Hematopoietic multipotent progenitor cell treated with erythropoietin and hydrocortisone succinate and interleukin-3 and kit ligand, for 17 days (in vitro differentiated cells): ENCODE data around the gene ARHGAP15.

ENCODE experiments used
- DNase-seq: peaks from one replicate; pipeline ENCODE4 v3.0.0-alpha.2; 2015; ENCODE audit warnings: low spot score

Gene ARHGAP15

DNA sequence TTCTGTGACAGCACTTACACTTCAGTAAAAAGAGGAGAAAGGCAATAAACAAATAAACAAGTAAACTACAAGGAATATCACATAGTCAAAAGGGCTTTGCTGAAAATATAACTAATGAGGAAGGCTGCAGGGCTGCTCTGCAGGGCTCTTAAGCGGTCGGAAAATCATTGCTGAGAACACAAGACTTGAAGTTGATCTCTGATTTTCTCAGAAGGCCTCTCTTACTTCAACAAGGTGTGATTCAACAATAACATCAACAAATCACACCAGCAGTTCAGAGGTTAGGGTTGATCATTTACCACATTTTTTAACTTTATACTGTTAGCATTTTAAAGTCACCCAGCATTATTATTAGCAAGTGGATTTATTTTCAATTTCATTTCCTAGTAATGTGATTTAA, 215.6 kb downstream of the ARHGAP15 start:
- DNase-seq = no peak

DNA sequence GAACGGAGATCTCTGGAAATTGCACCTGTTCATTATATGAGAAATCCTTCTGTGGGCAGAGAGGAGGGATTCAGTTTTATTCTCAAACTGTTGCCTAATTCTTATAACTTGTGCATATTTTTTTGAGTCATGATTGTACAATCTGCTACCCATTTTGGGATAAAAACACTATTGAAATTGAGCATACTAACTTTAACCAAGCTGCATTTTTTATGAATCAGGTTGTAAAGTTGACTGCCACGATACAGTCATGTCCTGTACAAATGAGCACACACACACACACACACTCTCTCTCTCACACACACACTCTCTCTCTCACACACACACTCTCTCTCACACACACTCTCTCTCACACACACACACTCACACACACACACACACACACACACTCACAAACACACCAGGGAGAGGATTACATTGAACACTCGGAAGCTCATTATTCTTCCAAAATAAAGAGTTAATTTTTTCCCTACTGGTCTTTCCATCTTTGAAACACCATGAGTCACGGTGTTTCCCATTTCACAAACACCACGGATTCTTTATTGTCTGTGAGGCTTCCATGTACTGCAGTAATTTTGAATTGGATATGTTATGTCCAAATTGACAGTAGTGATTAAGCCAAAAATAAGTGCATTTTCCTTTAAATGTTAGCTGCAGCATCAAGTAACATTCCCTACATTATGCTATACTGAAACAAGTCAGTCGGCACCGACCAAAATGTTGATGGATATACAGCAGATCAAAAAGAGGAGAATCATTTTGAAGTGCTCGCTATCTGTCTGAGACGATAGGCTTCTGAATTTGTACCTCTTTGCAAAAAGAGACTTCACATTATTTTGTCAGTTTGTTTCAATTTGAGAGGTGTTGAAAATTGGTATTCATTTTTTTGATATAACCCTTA, 216.9 kb downstream of the ARHGAP15 start:
- no peak for DNase-seq

DNA sequence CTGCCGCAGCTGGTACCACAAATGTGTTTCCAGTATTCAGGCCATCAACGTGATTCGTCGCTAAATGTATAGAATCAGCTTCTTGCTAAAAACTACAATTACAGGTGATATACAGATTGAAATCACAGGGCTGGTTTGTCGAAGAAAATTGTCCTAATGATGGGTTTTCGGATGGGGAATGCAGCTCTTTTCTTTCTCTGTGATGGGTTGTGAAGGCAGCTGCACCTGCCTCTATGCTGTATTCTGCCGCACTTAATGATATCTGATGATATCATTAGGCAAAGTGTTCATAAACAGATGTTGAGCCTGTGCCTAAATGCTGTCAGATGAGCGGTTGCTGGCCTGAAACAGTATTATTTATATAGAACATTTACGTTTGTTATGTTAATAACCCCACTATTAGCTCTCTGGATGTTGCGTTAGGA, 218.1 kb downstream of the ARHGAP15 start:
- no peak for DNase-seq

DNA sequence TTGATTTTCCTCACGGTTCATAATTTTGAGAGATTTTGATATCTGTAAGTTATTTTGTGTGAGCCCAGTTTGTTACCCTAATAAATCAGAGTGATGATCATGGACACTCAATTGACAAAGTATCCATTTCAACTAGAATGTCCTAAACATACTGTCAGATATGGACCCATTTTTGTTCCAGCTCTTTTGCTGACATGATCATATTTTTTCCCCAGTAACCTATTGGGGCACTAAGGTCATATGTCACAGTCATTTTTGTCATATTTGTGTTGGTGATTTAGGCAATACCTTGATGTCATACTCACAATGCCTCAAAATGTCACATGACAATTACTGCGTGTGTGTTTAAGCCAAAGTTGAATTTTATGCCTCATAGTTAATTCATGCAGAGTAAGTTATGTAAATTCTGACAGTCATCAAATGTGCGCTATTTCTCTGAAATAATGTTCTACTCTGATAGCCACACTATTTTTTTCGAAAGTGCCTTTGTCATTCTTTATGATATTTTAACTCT, 218.7 kb downstream of the ARHGAP15 start:
- no peak for DNase-seq

DNA sequence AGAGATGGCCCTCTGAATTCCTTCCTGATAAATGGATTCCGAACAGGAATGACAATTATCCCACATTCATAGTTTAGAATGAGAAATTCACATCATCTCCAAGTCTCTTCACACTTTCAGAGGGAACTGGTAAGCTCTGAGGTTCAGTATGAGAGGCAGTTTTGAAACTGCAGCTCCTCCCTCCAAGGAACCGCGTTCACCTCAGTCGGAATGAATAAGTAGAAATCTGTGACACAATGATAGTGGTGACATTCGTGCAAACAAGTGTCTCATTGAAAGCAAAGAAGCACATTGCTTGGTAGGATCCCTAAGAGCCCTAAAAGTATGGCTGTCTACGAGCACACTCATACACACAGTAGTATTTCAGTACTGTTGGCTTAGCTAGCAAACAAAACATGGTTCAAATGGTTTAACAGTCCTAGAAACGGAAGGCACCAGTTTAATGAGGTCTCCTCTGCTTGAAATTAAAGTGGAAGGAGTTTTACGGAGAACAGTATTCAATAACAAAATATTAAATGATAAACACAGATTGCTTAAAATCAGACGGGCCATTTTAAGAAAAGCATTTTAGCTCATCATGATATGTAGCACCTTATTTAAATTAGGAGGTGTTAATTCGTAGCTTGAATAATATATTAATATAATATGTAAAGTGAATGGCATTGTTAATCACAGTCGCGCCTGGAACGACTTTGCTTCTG, 225.0 kb downstream of the ARHGAP15 start:
- no peak for DNase-seq

DNA sequence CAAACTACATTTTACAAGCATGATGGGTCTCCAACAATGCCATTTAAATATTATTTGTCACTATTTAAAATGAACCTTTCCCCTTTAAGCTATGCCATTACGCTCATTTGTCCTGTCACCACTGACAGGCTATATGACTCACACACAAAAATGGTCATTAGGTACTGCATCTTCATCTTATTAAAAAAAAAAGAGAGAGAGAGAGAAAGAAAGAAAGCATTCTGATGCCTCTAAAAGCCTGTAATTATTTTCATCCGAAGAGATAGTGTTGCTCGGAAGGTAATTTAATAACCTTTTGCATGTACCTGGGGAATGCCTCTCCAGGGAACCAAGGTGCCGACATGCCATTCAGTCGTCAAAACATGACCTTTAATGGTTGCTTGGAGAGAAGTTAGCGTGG, 226.7 kb downstream of the ARHGAP15 start:
- DNase-seq = no peak

DNA sequence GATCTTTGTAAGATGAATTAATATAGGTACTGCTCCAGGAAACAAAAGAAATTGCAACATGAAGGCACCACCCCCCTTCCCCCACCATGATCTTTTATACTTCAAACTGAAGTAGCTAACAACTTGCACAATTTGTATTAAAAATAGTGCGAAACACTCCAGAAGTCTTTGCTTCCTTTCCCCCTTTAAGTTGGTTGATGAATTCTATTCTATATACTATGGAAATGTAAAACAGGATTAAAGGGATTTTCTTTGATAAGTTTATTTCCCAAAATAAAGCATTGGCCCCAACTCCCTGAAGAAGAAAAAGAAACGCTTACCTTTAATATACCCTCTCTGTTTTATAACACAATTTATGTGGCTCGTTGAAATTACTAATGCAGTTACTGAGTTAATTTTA, 227.1 kb downstream of the ARHGAP15 start:
- DNase-seq = no peak

DNA sequence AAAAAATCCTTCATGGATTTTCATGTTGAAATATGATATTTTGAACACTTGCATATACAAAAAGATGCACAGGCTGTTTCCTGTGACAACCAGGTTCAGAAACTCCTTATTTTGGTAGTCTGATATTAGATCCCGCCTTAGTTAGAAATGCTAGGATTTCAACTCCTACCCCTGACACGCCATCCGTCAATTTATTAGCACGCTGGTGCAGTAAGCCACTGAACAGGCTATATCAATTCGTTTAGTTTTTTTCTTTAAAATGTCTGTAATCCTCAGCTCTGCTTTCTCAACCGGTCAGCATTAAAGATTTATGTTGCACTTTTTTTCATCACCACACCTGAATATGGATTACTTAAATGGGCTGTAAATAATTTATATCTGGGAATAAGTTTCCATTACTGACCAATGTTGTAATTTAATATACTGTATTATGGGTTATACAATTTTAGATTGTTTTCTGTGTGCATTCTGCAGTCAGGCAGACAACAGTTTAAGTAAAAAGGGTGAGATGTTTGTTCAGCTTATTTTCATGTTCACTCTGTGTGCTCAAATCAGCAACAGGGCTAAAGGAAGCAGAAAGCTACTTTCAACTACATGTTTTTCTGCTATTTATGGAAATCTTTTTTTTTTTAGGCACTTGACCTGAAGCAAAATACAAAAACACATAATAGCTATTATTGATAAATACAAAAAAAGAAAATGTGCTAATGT, 227.7 kb downstream of the ARHGAP15 start:
- no peak for DNase-seq

DNA sequence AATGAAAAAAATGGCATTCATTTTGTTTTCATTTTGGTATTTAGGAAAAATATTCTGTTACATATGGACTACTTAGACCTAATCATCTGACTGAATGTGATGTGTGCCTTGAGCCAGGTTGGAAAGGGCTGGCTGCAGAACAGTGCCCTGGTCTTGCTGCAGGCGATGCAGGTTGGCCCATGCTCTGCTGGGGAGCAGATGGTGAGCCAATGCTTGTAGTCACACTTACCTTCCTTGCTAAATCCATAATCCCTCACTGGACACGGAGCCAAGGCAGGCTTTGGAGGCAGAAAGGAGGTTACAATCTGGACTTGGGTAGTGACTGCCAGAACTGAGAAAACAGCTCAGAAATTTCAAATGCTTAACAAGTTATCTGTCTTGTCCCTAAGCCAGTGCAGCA, 228.7 kb downstream of the ARHGAP15 start:
- DNase-seq = no peak

DNA sequence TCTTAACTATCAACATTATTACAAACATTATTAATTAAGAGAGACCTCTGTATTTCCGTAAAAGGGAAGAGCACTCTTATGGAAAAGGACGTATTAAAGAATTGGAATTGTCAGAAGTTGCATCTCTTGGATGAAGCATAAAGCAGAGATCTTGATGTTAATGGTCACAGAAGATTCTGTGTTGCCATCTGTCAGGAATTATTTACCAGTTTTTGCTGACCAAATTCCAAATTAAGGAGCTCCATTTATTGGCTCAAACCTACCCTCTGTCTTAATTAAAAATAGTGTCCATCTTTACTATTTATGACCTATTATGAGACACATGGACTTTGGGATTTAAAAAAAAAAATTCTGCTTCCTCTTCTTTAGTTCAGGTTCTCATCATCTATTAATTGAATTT, 232.1 kb downstream of the ARHGAP15 start:
- DNase-seq = no peak

DNA sequence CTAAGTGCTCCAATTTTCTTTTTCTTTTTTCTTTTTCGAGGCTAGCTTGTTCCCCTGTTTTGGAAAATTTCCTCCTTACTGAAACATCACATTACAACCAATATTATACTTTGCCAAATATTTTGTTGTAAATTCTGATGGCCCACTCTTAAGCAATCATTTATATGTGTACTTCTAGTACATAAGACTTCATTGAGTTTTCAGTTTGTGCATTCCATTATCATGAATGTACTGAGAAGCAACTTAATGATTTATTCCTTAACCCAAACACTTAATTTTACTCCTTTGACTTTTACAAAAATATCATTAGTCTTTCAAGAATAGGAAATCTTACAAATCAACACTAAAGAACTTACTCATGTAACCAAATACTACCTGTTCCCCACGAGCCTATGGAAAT, 242.4 kb downstream of the ARHGAP15 start:
- DNase-seq = no peak

DNA sequence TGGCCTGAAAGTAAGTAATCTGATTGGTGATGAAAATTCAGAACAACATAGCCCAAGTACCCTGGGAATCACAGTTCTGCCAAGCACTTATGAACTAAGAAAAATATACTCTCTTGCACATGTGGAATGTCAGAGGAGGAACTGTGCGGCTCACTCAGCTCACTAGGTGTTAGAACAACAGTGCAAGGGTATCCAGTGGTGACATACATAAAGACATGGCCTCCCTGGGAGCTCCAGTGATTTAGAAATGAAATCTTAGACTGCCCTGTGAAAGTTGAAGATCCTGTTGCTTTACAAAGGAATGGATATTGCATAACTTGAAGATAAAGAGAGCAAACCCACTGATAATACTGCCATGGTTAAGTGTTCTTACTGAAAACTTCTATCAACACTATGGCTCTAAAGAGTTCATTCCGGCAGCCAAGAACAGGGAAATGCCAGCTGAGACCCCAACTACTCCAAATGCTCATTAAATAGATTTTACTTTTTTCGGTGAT, 246.2 kb downstream of the ARHGAP15 start:
- no peak for DNase-seq

DNA sequence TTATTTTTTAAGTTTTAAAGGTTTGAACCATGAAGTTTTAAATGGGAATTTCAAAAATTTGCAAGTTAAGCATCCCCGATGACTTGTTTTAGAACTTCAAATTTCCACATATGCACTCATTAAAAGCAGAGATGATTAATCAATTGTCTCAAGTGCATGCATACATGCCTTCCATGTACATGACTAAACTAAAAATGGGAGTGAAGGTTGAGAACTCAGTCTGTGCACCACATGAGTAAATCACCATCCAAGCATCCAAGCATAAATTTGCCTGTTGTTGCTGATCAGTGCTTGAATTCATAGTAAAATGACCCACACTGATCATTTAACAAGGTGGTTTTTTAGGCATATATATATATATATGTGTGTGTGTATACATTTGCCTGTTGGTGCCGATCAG, 249.8 kb downstream of the ARHGAP15 start:
- DNase-seq = no peak

DNA sequence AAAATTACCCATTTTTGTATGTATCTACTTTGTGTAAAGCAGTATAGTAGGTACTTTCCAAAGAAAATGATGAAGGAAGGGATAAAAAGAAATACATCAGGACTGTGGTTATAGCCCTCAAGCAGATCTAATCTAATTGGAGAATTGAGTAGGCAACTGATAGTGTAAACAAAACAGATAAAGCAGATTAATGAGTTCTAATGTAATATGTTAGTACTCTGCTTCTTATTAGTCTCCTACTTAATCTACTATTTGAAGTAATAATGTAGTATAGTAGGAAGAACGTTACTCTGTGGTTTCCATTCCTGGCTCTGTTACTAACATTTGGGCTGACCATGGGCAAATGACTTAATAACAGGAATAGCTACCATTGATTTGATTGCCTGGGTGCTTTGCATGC, 250.7 kb downstream of the ARHGAP15 start:
- no peak for DNase-seq

DNA sequence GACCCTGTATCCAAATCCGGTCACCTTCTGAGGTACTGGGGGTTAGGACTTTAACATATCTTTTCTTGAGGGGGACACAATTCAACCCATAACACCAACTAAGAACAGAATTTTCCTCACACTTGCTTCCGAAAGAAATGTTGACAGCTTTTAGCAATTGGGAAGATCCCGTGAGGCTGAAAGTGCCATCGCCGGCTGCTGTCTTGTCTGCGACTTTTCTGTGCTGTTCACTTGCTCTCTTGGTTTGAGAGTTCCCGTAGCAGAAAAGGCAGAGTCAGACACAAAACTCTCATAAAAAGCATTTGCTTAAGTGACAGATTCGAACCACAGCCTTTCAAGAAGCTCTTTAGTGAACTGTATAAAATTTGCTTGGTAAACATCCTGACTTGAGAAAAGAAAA, 253.4 kb downstream of the ARHGAP15 start:
- no peak for DNase-seq

DNA sequence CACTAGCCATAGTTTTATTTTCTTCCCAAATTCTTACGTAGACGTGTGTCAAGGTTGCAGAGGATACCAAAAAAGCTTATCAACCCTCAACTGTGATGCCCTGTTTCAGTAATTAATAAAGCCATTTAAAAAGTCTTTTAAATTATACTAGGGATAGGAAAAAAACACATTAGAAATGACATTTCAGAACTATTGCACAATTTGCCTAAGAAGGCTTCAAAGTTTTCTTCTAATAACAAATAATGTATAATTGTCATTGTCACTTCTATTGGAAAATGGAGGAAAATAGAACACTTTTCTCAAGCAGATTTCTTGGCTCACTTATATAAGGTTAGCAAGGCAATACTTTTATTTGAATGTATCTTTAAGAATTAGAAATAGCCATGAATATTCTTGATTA, 253.8 kb downstream of the ARHGAP15 start:
- no peak for DNase-seq

DNA sequence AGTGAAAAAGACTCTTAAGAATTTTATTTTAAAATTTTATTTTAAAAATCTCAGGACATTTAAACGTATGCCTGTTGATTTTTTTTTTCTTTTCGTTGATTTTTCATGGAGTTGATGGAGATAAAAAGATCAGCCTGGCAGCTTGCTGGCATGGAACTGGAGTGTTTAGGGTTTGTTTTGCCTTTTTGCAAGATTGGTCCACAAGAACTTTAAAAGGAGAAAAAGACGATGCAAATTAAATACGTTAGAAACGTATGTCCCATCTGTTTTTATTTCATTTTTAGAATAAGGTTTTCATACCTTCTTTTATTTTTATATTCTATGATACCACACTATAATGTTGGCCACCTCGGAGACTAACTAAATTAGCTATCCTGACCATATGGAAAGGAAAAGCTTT, 254.9 kb downstream of the ARHGAP15 start:
- DNase-seq = no peak

DNA sequence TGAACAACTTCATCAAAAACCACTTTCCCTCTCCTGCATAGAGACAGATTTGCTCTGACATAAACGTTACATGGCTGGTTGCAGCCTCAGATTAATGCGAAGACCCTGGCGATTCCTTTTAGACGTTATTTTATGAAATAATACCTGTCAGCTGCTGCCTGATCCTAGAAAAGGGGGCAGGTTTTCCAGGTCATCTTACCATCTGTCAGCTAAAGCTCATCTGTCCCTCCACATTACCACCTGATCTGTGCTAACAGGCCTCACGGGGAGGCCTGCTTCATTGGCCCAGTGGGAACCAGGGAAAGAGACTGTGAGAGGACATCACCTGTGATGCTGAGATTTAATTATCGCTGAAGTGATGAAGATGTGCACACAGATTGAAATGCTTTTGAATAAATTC, 261.0 kb downstream of the ARHGAP15 start:
- no peak for DNase-seq

DNA sequence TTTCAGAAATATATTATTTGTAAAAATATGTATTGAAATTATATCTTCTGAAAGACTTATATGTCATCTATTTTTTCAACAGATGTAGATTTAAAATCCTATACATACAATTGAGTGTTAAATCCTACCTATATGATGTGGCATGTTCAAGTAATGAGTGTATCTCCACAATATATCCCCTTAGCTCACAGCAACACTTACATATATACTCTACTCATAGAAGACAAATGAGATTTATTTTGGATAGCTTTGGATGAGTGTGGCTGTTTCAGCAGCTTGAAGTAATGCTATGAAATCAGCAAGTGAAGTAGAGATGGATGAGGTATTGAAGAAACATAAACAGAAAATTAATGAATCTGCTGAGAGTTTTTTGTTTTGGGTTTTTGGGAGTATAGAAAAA, 263.1 kb downstream of the ARHGAP15 start:
- no peak for DNase-seq

DNA sequence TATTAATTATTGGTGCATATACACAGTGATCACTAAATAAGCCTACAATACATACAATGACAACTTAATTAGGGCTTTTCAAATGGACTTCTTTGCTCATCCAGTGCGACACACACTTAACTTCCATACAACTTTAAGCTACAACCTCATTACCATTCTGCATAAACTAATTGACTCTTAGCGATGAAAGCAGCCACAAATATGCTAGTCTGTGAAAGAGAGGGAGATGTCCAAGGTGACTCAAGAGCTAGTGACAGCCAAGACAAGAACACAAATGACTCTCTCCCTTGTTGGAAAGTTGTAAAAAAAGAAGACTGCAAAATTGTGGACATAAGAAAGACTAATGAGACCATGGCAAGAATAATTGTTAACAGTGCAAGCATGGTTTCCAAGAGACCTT, 264.8 kb downstream of the ARHGAP15 start:
- DNase-seq = no peak

DNA sequence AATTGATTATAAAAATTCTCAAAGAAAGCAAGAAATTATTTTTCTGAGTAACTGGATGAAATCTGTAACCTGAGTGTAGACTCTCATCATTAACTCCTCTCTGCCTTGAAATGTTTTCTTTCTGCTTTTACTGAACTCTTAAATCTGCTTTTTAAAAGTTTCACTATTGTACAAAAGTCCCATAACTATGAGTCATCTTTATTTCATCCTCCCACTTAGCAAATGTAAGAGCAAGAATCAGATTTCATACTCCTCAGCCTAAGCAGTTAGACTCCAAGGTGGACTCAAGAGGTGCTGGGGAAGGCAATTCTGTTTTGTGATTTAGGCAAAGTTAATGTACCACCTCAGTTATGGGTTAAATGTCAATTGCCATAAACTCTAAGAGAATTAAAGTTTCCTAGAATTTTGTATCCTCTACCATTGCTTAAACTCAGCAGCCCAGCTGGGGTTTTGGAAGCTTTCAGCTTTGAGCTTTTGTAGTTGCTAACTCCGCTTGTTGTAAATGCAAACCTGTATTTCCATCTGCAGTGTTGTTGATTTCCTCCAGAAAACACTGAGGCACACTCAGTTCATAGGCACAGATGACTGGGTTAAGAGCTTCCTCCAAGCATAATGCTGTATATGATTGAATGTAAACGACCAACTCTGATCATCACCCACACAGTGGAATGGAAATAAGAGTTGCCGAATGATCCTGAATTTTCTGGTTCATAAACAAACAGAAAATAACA, 268.8 kb downstream of the ARHGAP15 start:
- no peak for DNase-seq

DNA sequence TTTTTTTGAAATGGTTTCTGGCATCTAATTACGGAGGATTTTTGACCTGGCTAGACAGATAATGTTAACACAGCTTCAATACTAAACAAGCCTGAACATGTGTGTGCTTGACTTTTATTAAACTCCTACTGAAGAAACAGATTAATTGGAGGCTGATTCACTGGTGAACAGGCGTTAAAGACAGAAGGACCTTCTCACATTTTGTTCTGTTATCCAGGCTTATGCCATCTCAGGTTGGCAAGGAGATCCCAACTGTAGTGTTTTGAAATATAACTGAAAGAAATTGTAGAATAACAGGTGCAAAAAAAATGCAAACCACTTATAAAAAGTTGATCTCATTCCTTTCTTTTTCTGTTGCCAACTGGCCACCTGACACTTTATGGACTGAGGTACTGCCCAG, 269.6 kb downstream of the ARHGAP15 start:
- DNase-seq = no peak
